Embryonic facial prominence (tissue), 1 donor: ENCODE results near the gene GMPR2.

Experiments
- DNase-seq: peaks from one replicate; pipeline ENCODE4 v3.0.0-alpha.2; 2016; ENCODE audit errors: extremely low spot score

The GMPR2 gene

GRCh38 chr14:24267516-24267915 lies 34.8 kb downstream of the GMPR2 start:
- DNase-seq: no peak

GRCh38 chr14:24268225-24268624 lies 35.5 kb downstream of the GMPR2 start:
- DNase-seq: no peak

- DNase-seq: no peak
These were observed 36.6 kb downstream of the GMPR2 start for GRCh38 chr14:24269368-24269767.

- DNase-seq: no peak
These were observed 37.3 kb downstream of the GMPR2 start for GRCh38 chr14:24269910-24270536.

GRCh38 chr14:24270537-24271133 lies 37.9 kb downstream of the GMPR2 start:
- no peak for DNase-seq

- DNase-seq: peak; percentile 84
These were observed 38.6 kb downstream of the GMPR2 start, which contains the start of gene RABGGTA for GRCh38 chr14:24271134-24271833. Gene RABGGTA (minus strand): TSS chr14:24271597. CDS start chr14:24271115, 482 bp downstream.

GRCh38 chr14:24271834-24272263 lies 39.1 kb downstream of the GMPR2 start:
- no peak for DNase-seq

GRCh38 chr14:24272467-24272866 lies 39.7 kb downstream of the GMPR2 start:
- no peak for DNase-seq

- no peak for DNase-seq
These were observed 40.8 kb downstream of the GMPR2 start for GRCh38 chr14:24273422-24273998.

GRCh38 chr14:24274101-24274543 lies 41.4 kb downstream of the GMPR2 start:
- no peak for DNase-seq

- no peak for DNase-seq
These were observed 44.3 kb downstream of the GMPR2 start for GRCh38 chr14:24277071-24277470.

GRCh38 chr14:24277606-24278321 lies 45.0 kb downstream of the GMPR2 start:
- DNase-seq: no peak

- no peak for DNase-seq
These were observed 45.7 kb downstream of the GMPR2 start for GRCh38 chr14:24278424-24278823.

- no peak for DNase-seq
These were observed 46.8 kb downstream of the GMPR2 start for GRCh38 chr14:24279301-24280186.

- no peak for DNase-seq
These were observed 48.2 kb downstream of the GMPR2 start for GRCh38 chr14:24280797-24281460.

- no peak for DNase-seq
These were observed 48.9 kb downstream of the GMPR2 start for GRCh38 chr14:24281636-24282035.

- no peak for DNase-seq
These were observed 50.0 kb downstream of the GMPR2 start for GRCh38 chr14:24282736-24283135.

- no peak for DNase-seq
These were observed 51.2 kb downstream of the GMPR2 start for GRCh38 chr14:24283796-24284460.

- no peak for DNase-seq
These were observed 51.8 kb downstream of the GMPR2 start for GRCh38 chr14:24284501-24285035.
